ENCODE results near the gene DCXR. TPM values are rescaled to one million over a fixed set of nuclear protein-coding genes. Genes with fewer than 3 reads are reported as not detected.

DCXR gene
- total and polyA plus RNA-seq, 10 of the 15 experiments (the other 5 are each of a cell fraction or from before 2014, with no cell fraction given): 12.3 to 139 (median 88.9) TPM

- H3K36me3 ChIP-seq (ENCODE audit: control insufficient read depth in 2 of 2, insufficient read depth in 2 of 2, low read length in 1 of 2): peaks cover 3 to 19% of the 10 kb centered on the region in 2 experiments; a peak in 3 of 4 replicates
- no peaks in the 10 kb centered on the region for H3K9me3 ChIP-seq (replicated peaks; ENCODE audit: control insufficient read depth, insufficient read depth, low read length)
- ChIA-PET RAD21 (ENCODE audit: unreplicated experiment) (no interaction called here), SMC1A (ENCODE audit: uncharacterized antibody, unreplicated experiment) (interaction anchor here (0.8 kb wide), 1 partner anchor 26 kb away, joined by 3 read pairs; the partner anchor contains the start of gene DCXR), POLR2A (no interaction called here), CTCF (interaction anchor here (1.0 kb wide), 1 partner anchor 102 kb away, joined by 3 read pairs; no protein-coding TSS in a partner anchor)
- H2AFZ ChIP-seq (ENCODE audit: control insufficient read depth, low read depth, low read length): no peak overlapping the region
- H3K4me1 ChIP-seq (ENCODE audit: control insufficient read depth, insufficient read depth, low read length): peaks cover 8% of the 10 kb centered on the region
- H3K79me2 ChIP-seq (ENCODE audit: control insufficient read depth, insufficient read depth, low read length): peaks cover 20% of the 10 kb centered on the region
- H3K4me2 ChIP-seq (ENCODE audit: control insufficient read depth, insufficient read depth): peak overlapping the region; percentile 82; the same call in 1 of the 2 replicates
- ATAC-seq (no peak), FAIRE-seq (no peak), DNase-seq (ENCODE audit: low read depth, low spot score) (no peak)
- no TSS peak for BruUV-seq (replicated peaks)
- intact Hi-C loops (cut with micrococcal nuclease; ENCODE audit: unreplicated experiment): no loop called here
- no peaks in the 10 kb centered on the region for H4K20me1 ChIP-seq (ENCODE audit: control insufficient read depth, insufficient read depth)
- H3K27ac ChIP-seq (ENCODE audit: control insufficient read depth, insufficient read depth): no peak overlapping the region
- H3K9ac ChIP-seq (ENCODE audit: control insufficient read depth, insufficient read depth, low read length): no peak overlapping the region
- no peaks in the 10 kb centered on the region for H3K27me3 ChIP-seq (replicated peaks in 1 of 2; ENCODE audit: control insufficient read depth in 2 of 2, insufficient read depth in 2 of 2, low read length in 1 of 2)
- peak overlapping the region; percentile 90; the same call in 1 of the 2 replicates for H3K4me3 ChIP-seq
- in situ Hi-C loops (cut with MboI): no loop called here
- TF ChIP-seq, protein P1, sequence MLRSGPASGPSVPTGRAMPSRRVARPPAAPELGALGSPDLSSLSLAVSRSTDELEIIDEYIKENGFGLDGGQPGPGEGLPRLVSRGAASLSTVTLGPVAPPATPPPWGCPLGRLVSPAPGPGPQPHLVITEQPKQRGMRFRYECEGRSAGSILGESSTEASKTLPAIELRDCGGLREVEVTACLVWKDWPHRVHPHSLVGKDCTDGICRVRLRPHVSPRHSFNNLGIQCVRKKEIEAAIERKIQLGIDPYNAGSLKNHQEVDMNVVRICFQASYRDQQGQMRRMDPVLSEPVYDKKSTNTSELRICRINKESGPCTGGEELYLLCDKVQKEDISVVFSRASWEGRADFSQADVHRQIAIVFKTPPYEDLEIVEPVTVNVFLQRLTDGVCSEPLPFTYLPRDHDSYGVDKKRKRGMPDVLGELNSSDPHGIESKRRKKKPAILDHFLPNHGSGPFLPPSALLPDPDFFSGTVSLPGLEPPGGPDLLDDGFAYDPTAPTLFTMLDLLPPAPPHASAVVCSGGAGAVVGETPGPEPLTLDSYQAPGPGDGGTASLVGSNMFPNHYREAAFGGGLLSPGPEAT (IDR thresholded peaks at IDR 0.05; ENCODE audit: low read depth): no peak
- TF ChIP-seq BHLHE40 (IDR thresholded peaks at IDR 0.05; ENCODE audit: borderline replicate concordance in 1 of 2, low read depth in 2 of 2, low read length in 1 of 2): no peak
- no peak for TF ChIP-seq TARDBP (IDR thresholded peaks at IDR 0.05; ENCODE audit: borderline replicate concordance)
- TF ChIP-seq, protein P2, sequence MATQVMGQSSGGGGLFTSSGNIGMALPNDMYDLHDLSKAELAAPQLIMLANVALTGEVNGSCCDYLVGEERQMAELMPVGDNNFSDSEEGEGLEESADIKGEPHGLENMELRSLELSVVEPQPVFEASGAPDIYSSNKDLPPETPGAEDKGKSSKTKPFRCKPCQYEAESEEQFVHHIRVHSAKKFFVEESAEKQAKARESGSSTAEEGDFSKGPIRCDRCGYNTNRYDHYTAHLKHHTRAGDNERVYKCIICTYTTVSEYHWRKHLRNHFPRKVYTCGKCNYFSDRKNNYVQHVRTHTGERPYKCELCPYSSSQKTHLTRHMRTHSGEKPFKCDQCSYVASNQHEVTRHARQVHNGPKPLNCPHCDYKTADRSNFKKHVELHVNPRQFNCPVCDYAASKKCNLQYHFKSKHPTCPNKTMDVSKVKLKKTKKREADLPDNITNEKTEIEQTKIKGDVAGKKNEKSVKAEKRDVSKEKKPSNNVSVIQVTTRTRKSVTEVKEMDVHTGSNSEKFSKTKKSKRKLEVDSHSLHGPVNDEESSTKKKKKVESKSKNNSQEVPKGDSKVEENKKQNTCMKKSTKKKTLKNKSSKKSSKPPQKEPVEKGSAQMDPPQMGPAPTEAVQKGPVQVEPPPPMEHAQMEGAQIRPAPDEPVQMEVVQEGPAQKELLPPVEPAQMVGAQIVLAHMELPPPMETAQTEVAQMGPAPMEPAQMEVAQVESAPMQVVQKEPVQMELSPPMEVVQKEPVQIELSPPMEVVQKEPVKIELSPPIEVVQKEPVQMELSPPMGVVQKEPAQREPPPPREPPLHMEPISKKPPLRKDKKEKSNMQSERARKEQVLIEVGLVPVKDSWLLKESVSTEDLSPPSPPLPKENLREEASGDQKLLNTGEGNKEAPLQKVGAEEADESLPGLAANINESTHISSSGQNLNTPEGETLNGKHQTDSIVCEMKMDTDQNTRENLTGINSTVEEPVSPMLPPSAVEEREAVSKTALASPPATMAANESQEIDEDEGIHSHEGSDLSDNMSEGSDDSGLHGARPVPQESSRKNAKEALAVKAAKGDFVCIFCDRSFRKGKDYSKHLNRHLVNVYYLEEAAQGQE (IDR thresholded peaks at IDR 0.05; ENCODE audit: low read depth, low read length): no peak
- TF ChIP-seq, protein P3, sequence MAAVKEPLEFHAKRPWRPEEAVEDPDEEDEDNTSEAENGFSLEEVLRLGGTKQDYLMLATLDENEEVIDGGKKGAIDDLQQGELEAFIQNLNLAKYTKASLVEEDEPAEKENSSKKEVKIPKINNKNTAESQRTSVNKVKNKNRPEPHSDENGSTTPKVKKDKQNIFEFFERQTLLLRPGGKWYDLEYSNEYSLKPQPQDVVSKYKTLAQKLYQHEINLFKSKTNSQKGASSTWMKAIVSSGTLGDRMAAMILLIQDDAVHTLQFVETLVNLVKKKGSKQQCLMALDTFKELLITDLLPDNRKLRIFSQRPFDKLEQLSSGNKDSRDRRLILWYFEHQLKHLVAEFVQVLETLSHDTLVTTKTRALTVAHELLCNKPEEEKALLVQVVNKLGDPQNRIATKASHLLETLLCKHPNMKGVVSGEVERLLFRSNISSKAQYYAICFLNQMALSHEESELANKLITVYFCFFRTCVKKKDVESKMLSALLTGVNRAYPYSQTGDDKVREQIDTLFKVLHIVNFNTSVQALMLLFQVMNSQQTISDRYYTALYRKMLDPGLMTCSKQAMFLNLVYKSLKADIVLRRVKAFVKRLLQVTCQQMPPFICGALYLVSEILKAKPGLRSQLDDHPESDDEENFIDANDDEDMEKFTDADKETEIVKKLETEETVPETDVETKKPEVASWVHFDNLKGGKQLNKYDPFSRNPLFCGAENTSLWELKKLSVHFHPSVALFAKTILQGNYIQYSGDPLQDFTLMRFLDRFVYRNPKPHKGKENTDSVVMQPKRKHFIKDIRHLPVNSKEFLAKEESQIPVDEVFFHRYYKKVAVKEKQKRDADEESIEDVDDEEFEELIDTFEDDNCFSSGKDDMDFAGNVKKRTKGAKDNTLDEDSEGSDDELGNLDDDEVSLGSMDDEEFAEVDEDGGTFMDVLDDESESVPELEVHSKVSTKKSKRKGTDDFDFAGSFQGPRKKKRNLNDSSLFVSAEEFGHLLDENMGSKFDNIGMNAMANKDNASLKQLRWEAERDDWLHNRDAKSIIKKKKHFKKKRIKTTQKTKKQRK (IDR thresholded peaks at IDR 0.05; ENCODE audit: low read depth, low read length): no peak
- no peak for TF ChIP-seq CBX3 (IDR thresholded peaks at IDR 0.05; ENCODE audit: borderline replicate concordance, low read depth)
- no peak for TF ChIP-seq NRF1 (conservative IDR thresholded peaks at IDR 0.05; ENCODE audit: low read depth, low read length)
- no peak for TF ChIP-seq ZNF622 (IDR thresholded peaks at IDR 0.05)
- TF ChIP-seq SMAD5 (IDR thresholded peaks at IDR 0.05; ENCODE audit: low read depth): no peak
- TF ChIP-seq MAX (IDR thresholded peaks at IDR 0.05; ENCODE audit: low read depth, low read length): no peak
- WGBS (ENCODE audit: insufficient coverage, insufficient replicate concordance, low lambda C conversion rate, missing lambda C conversion rate): 75% methylated on average over 20 of the region's 20 CpGs
Measured at GRCh38 chr17:82063424-82064415, 26.2 kb upstream of the DCXR start.
